DOHH2 (cell line): ENCODE measurements around the gene ITGA11.

Source experiments
- H3F3A ChIP-seq: fragments of 200-600 bp; sonication (generic), shearing (Covaris generic); 2 replicates; pipeline ENCODE4 v1.6.0; 2016; ENCODE audit warnings: antibody characterized with exemption, mild to moderate bottlenecking; ENCODE audit not compliant: control insufficient read depth, insufficient read depth
- H3K27ac ChIP-seq: fragments of 200-600 bp; sonication (generic); 2 replicates; pipeline ENCODE4 v1.5.1; 2014; ENCODE audit warnings: low read depth, mild to moderate bottlenecking, low read length, moderate library complexity
- H3K27me3 ChIP-seq: fragments of 200-600 bp; sonication (generic); 2 replicates; pipeline ENCODE4 v1.6.1; 2014; ENCODE audit warnings: mild to moderate bottlenecking, low read length, mixed read lengths; ENCODE audit not compliant: control insufficient read depth
- H3K36me3 ChIP-seq: fragments of 200-600 bp; sonication (generic); 2 replicates; pipeline ENCODE4 v1.6.1; 2014; ENCODE audit warnings: mild to moderate bottlenecking, low read length, moderate library complexity, mixed read lengths; ENCODE audit not compliant: control insufficient read depth
- H3K4me1 ChIP-seq: fragments of 200-600 bp; sonication (generic); 2 replicates; pipeline ENCODE4 v1.6.1; 2014; ENCODE audit warnings: mild to moderate bottlenecking, low read length, mixed read lengths; ENCODE audit not compliant: control insufficient read depth
- H3K4me2 ChIP-seq: fragments of 200-600 bp; sonication (generic); 2 replicates; pipeline ENCODE4 v1.6.0; 2014; ENCODE audit warnings: mild to moderate bottlenecking, low read length, moderate library complexity
- H3K4me3 ChIP-seq: fragments of 200-600 bp; sonication (generic); 2 replicates; pipeline ENCODE4 v1.5.1; 2014; ENCODE audit warnings: mild to moderate bottlenecking, low read length, mixed read lengths
- H3K79me2 ChIP-seq: fragments of 200-600 bp; sonication (generic); 2 replicates; pipeline ENCODE4 v1.6.1; 2014; ENCODE audit warnings: mild to moderate bottlenecking, low read length, mixed read lengths; ENCODE audit not compliant: control insufficient read depth
- H3K9me2 ChIP-seq: fragments of 200-600 bp; sonication (generic); replicated peaks from 2 replicates; pipeline ENCODE4 v1.6.1; 2014; ENCODE audit warnings: mild to moderate bottlenecking, low read length, mixed read lengths; ENCODE audit not compliant: control insufficient read depth
- H3K9me3 ChIP-seq: fragments of 200-600 bp; sonication (generic); 2 replicates; pipeline ENCODE4 v1.6.1; 2014; ENCODE audit warnings: antibody characterized with exemption, low read length, mixed read lengths; ENCODE audit not compliant: control insufficient read depth, insufficient read depth
- H4K20me1 ChIP-seq: fragments of 200-600 bp; sonication (generic); 2 replicates; pipeline ENCODE4 v1.6.0; 2014; ENCODE audit warnings: low read depth, mild to moderate bottlenecking, antibody characterized with exemption, low read length, moderate library complexity; ENCODE audit not compliant: control insufficient read depth, insufficient read depth
- CTCF ChIP-seq: fragments of 200-600 bp; sonication (generic); IDR thresholded peaks from one replicate; pipeline ENCODE4 v1.5.1; 2014; ENCODE audit warnings: antibody characterized with exemption, mild to moderate bottlenecking, low read depth, low read length; ENCODE audit not compliant: poor library complexity, severe bottlenecking
- EZH2phosphoT487 ChIP-seq: fragments of 200-600 bp; sonication (generic); IDR thresholded peaks from 2 replicates; pipeline ENCODE4 v1.6.1; 2017; ENCODE audit warnings: borderline replicate concordance, mild to moderate bottlenecking, antibody characterized with exemption, low read length, moderate library complexity, mixed read lengths

ITGA11 gene

GRCh38 chr15:68299436-68299835 is 132.5 kb downstream of the ITGA11 start:
- H3K9me3 ChIP-seq, result no peaks in the 10 kb centered on the region

GRCh38 chr15:68298882-68299381 is 133.0 kb downstream of the ITGA11 start:
- no peaks in the 10 kb centered on the region for H3K9me2 ChIP-seq
- peak overlapping the region; percentile 74 for H3K4me2 ChIP-seq
- peaks cover 20% of the 10 kb centered on the region for H3K79me2 ChIP-seq
- peak overlapping the region; percentile 70 for H3K27ac ChIP-seq
- peak overlapping the region; percentile 63 for H3K4me3 ChIP-seq
- H3K27me3 ChIP-seq, result no peaks in the 10 kb centered on the region
- H4K20me1 ChIP-seq, result no peaks in the 10 kb centered on the region
- TF ChIP-seq EZH2phosphoT487, result no peak
- H3K9me3 ChIP-seq, result no peaks in the 10 kb centered on the region
- peaks cover 9% of the 10 kb centered on the region; the same call in 1 of the 2 replicates for H3F3A ChIP-seq
- H3K36me3 ChIP-seq, result peaks cover 23% of the 10 kb centered on the region
- peaks cover 61% of the 10 kb centered on the region for H3K4me1 ChIP-seq

More at GRCh38 chr15:68299436-68299835, 132.5 kb downstream of the ITGA11 start:
- Histone ChIP-seq H3K9me2 (no peaks in the 10 kb centered on the region), H3K4me3 (peak overlapping the region; percentile 63), H3K4me2 (peak overlapping the region; percentile 74), H3K27me3 (no peaks in the 10 kb centered on the region), H3K27ac (peak overlapping the region; percentile 70), H3K79me2 (peaks cover 15% of the 10 kb centered on the region), H4K20me1 (no peaks in the 10 kb centered on the region), H3K36me3 (peaks cover 18% of the 10 kb centered on the region), H3K4me1 (peaks cover 56% of the 10 kb centered on the region), H3F3A (peaks cover 9% of the 10 kb centered on the region; the same call in 1 of the 2 replicates)
- TF ChIP-seq CTCF, result no peak
- TF ChIP-seq EZH2phosphoT487, result no peak

- peaks cover 26% of the 10 kb centered on the region for H3K79me2 ChIP-seq
- peaks cover 27% of the 10 kb centered on the region for H3K36me3 ChIP-seq
- H3K4me3 ChIP-seq, result peak overlapping the region; percentile 63
- no peaks in the 10 kb centered on the region for H4K20me1 ChIP-seq
- TF ChIP-seq CTCF, result no peak
- no peak for TF ChIP-seq EZH2phosphoT487
- peak overlapping the region; percentile 74 for H3K4me2 ChIP-seq
- peaks cover 62% of the 10 kb centered on the region for H3K4me1 ChIP-seq
- H3F3A ChIP-seq, result peaks cover 9% of the 10 kb centered on the region; the same call in 1 of the 2 replicates
- H3K9me2 ChIP-seq, result no peaks in the 10 kb centered on the region
- H3K27me3 ChIP-seq, result no peaks in the 10 kb centered on the region
- H3K9me3 ChIP-seq, result no peaks in the 10 kb centered on the region
- H3K27ac ChIP-seq, result peak overlapping the region; percentile 70
Measured at GRCh38 chr15:68298336-68298735, 133.6 kb downstream of the ITGA11 start.

- H3K36me3 ChIP-seq, result peaks cover 53% of the 10 kb centered on the region
- TF ChIP-seq EZH2phosphoT487, result no peak
- TF ChIP-seq CTCF, result no peak
- peaks cover 52% of the 10 kb centered on the region for H3K79me2 ChIP-seq
- peak overlapping the region; percentile 34 for H3K4me2 ChIP-seq
- no peak overlapping the region for H3K27ac ChIP-seq
- no peaks in the 10 kb centered on the region for H3K27me3 ChIP-seq
- peaks cover 9% of the 10 kb centered on the region; the same call in 1 of the 2 replicates for H3F3A ChIP-seq
- no peaks in the 10 kb centered on the region for H3K9me3 ChIP-seq
- H3K4me1 ChIP-seq, result peaks cover 62% of the 10 kb centered on the region
- peaks cover 4% of the 10 kb centered on the region; the same call in 1 of the 2 replicates for H4K20me1 ChIP-seq
- H3K9me2 ChIP-seq, result no peaks in the 10 kb centered on the region
- H3K4me3 ChIP-seq, result no peak overlapping the region
Measured at GRCh38 chr15:68295014-68295805, 136.8 kb downstream of the ITGA11 start.
